Activated T-cell treated with anti-CD3 and anti-CD28 coated beads for 24 hours (primary cell): ENCODE measurements around the gene OOSP4A.
"Not testable (repeated sequence)": the region's sequence is repeated elsewhere in the genome, so short reads cannot be mapped to it uniquely, and the experiment has no call there.

Experiments used
- DNase-seq: peaks from one replicate; pipeline ENCODE4 v3.0.0-alpha.2; 2020; ENCODE audit warnings: low read depth

Gene OOSP4A

DNA sequence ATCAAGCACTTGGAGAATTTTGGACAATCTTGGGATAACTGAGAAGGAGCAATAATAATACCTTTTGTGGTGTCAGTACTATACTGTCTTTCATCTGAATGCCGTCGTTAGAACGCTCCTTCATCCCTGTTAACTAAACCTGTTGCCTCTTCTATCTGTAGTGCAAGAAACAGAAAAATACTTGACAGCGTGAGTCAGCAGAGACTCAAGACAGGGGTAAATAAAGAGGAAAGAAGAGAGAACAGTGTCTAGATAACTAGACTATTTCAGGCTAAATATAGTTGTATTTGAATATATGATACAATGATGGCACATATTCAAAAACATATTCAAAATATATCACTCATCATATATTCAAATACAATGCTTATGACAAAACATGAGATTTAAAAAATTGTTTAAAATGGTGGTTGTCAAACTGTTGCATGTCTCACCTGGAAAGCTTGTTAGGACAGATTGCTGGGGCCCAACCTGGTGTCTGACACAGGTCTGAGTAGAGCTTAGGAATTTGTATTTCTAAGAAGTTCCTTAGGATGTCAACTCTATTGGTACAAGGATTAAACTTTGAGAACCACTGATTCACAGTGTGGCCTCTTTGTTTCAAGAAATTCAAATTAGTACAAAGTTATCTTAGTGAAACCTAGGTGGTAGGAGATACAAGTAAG, 17.4 kb downstream of the OOSP4A start:
- no peak for DNase-seq

GRCh38 chr11:59982037-59982436, 18.2 kb downstream of the OOSP4A start:
- not testable (repeated sequence) for DNase-seq

GRCh38 chr11:59983212-59983611, 19.4 kb downstream of the OOSP4A start:
- no peak for DNase-seq

DNA sequence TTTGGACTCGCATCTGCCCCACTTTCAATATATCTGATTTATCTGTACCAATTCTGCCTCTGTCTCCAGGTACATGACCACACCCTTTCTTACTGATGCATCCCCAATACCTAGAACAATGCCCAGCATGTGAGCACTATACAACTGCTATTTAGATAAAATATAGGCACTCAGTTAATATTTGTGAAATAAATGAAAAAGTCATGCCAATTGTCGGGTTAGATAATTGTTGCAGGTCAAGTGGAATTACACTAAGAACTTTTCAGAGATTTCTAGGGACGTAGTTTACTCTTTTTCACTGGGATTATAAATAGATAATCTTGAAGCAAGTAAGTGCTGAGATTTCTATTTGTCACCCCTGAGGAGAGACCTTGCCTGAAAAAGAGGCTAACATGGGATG, 20.5 kb downstream of the OOSP4A start:
- DNase-seq = no peak

DNA sequence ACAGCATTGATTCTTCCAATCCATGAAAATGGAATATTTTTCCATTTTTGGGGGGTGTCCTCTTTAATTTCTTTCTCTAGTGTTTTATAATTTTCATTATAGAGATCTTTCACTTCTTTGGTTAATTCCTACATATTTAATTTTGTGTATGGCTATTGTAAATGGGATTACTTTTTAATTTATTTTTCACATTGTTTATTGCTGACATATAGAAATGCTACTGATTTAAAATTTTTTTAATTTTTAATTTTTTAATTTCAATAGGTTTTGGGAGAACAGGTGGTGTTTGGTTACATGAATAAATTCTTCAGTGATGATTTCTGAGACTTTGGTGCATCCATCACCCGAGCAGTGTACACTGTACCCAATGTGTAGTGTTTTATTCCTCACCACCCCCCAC, 26.6 kb downstream of the OOSP4A start:
- no peak for DNase-seq

DNA sequence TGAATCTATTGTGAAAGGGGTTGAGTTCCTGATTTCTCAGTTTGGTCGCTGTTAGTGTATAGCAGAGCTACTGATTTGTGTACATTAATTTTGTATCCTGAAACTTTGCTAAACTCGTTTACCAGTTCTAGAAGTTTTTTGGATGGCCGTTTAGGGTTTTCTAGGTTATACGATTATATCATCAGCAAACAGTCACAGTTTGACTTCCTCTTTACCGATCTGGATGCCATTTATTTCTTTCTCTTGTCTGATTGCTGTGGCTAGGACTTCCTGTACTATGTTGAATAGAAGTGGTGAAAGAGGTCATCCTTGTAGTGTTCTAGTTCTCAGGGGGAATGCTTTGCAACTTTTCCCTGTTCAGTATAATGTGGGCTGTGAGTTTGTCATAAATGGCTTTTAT, 28.6 kb downstream of the OOSP4A start:
- DNase-seq = no peak

GRCh38 chr11:59997800-59998199, 34.0 kb downstream of the OOSP4A start:
- DNase-seq = no peak

- no peak for DNase-seq
Observed at GRCh38 chr11:59999691-60000090, 35.9 kb downstream of the OOSP4A start.

DNA sequence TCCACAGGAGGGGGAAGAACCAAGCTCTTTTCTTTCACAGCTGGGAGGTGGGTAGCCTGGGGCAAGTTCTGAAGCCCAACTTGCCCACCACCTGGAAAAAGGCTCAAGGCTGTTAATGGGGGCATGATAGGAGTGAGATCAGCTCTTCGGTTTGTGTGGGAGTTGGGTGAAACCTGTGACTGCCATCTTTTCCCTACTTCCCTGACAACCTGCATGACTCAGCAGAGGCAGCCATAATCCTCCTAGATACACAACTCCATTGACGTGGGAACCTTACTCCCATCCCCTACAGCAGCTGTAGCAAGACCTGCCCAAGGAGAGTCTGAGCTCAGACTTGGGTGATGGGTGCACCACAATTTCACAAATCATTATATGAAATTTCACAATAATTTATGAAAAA, 39.9 kb downstream of the OOSP4A start:
- no peak for DNase-seq

- no peak for DNase-seq
Observed at GRCh38 chr11:60005360-60005759, 41.5 kb downstream of the OOSP4A start.

- no peak for DNase-seq
Observed at GRCh38 chr11:60016881-60017280, 53.0 kb downstream of the OOSP4A start, which contains the start of gene OOSP4B. OOSP4B (plus strand) TSS chr11:60017181.

DNA sequence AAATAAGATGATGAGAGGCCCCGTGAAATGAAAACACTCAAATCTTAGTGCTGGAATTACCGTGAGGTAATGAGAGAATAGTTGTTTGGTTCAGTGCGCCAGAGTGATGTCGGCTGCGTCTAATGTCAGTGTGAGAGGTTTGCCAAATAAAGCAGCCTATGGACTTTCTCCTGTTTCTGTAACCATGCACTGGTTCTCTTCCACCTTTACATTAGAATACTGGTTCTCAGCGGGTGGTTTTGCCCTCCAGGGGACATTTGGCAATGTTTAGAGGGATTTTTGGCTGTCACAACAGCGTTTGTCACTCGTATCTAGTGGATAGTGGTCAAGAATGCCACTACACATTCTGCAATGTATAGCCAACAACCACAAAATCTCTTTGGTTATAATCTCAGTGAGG, 54.2 kb downstream of the OOSP4A start:
- no peak for DNase-seq
